ENCODE results near the gene TJAP1. TPM values are rescaled to one million over a fixed set of nuclear protein-coding genes. Genes with fewer than 3 reads are reported as not detected.
"Not testable (repeated sequence)": the region's sequence is repeated elsewhere in the genome, so short reads cannot be mapped to it uniquely, and the experiment has no call there.

Gene TJAP1
- total and polyA plus RNA-seq, 4 experiments from 2014 or later = 7.3 to 54.4 (median 32.1) TPM

- H3K27me3 ChIP-seq (ENCODE audit: insufficient read depth, low read length) = no peaks in the 10 kb centered on the region
- CTCF ChIA-PET (ENCODE audit: partially characterized antibody) = interaction anchor here (1.2 kb wide), 1 partner anchor 42 kb away, joined by 3 read pairs; no protein-coding TSS in a partner anchor
- H3K4me3 Mint-ChIP-seq = no peak overlapping the region
- H3K27me3 Mint-ChIP-seq = peaks cover 19 to 22% of the 10 kb centered on the region in 2 donors
- no peak overlapping the region for H3K4me3 ChIP-seq (ENCODE audit: low read length in 2 of 2)
- H3K36me3 Mint-ChIP-seq = no peaks in the 10 kb centered on the region
- peaks cover 0 to 2% (median 0%) of the 10 kb centered on the region in 8 donors for H3K9me3 Mint-ChIP-seq
- POLR2A ChIA-PET (ENCODE audit: partially characterized antibody) = no interaction called here
- H3K4me1 ChIP-seq (ENCODE audit: insufficient read depth, low read length) = no peaks in the 10 kb centered on the region
- no peaks in the 10 kb centered on the region for H3K36me3 ChIP-seq (ENCODE audit: insufficient read depth, low read length)
- intact Hi-C loops (cut with micrococcal nuclease) = no loop called here
- no peak overlapping the region for H3K27ac ChIP-seq (ENCODE audit: low read depth, low read length)
- H3K27ac Mint-ChIP-seq = no peak overlapping the region
- DNase-seq = no peak
- H3K4me1 Mint-ChIP-seq = no peaks in the 10 kb centered on the region
- no peaks in the 10 kb centered on the region for H3K9me3 ChIP-seq (ENCODE audit: control insufficient read depth in 1 of 2, low read length in 2 of 2)
These were observed 13.0 kb upstream of the TJAP1 start for GRCh38 chr6:43464337-43464736.

GRCh38 chr6:43465948-43466347 is 11.4 kb upstream of the TJAP1 start:
- Mint-ChIP-seq H3K4me3 (no peak overlapping the region), H3K36me3 (no peaks in the 10 kb centered on the region), H3K4me1 (no peaks in the 10 kb centered on the region), H3K9me3 (peaks cover 0 to 2% (median 0%) of the 10 kb centered on the region in 8 donors), H3K27me3 (peaks cover 22 to 24% of the 10 kb centered on the region in 2 donors), H3K27ac (no peak overlapping the region)
- no peaks in the 10 kb centered on the region for H3K36me3 ChIP-seq (ENCODE audit: insufficient read depth, low read length)
- POLR2A ChIA-PET (ENCODE audit: partially characterized antibody) = no interaction called here
- no peak overlapping the region for H3K27ac ChIP-seq (ENCODE audit: low read depth, low read length)
- intact Hi-C loops (cut with micrococcal nuclease) = no loop called here
- no peaks in the 10 kb centered on the region for H3K27me3 ChIP-seq (ENCODE audit: insufficient read depth, low read length)
- no peak overlapping the region for H3K4me3 ChIP-seq (ENCODE audit: low read length in 2 of 2)
- H3K4me1 ChIP-seq (ENCODE audit: insufficient read depth, low read length) = no peaks in the 10 kb centered on the region
- H3K9me3 ChIP-seq (ENCODE audit: control insufficient read depth in 1 of 2, low read length in 2 of 2) = no peaks in the 10 kb centered on the region
- DNase-seq = no peak
- CTCF ChIA-PET (ENCODE audit: partially characterized antibody) = interaction anchor here (0.9 kb wide), 1 partner anchor 30 kb away, joined by 3 read pairs; no protein-coding TSS in a partner anchor

- peaks cover 16 to 25% of the 10 kb centered on the region in 2 donors for H3K27me3 Mint-ChIP-seq
- H3K36me3 Mint-ChIP-seq; POLR2A ChIA-PET (ENCODE audit: partially characterized antibody); H3K9me3 ChIP-seq (ENCODE audit: control insufficient read depth in 1 of 2, low read length in 2 of 2); H3K4me3 ChIP-seq (ENCODE audit: low read length in 2 of 2); H3K27ac Mint-ChIP-seq; H3K4me1 Mint-ChIP-seq; intact Hi-C loops (cut with micrococcal nuclease); H3K27me3 ChIP-seq (ENCODE audit: insufficient read depth, low read length); H3K9me3 Mint-ChIP-seq; H3K27ac ChIP-seq (ENCODE audit: low read depth, low read length); H3K36me3 ChIP-seq (ENCODE audit: insufficient read depth, low read length); DNase-seq; H3K4me3 Mint-ChIP-seq; H3K4me1 ChIP-seq (ENCODE audit: insufficient read depth, low read length): not testable (repeated sequence)
- CTCF ChIA-PET (ENCODE audit: partially characterized antibody) = interaction anchor here (1.3 to 1.8 kb wide), 2 partner anchors 10 to 39 kb away, joined by 3 to 5 read pairs; partner anchors contain the start of gene TJAP1
These were observed 10.1 kb upstream of the TJAP1 start for GRCh38 chr6:43467265-43467664.

- H3K36me3 Mint-ChIP-seq = no peaks in the 10 kb centered on the region
- Histone ChIP-seq H3K36me3 (ENCODE audit: insufficient read depth, low read length) (no peaks in the 10 kb centered on the region), H3K9me3 (ENCODE audit: control insufficient read depth in 1 of 2, low read length in 2 of 2) (no peaks in the 10 kb centered on the region), H3K4me1 (ENCODE audit: insufficient read depth, low read length) (no peaks in the 10 kb centered on the region), H3K4me3 (ENCODE audit: low read length in 2 of 2) (no peak overlapping the region), H3K27me3 (ENCODE audit: insufficient read depth, low read length) (no peaks in the 10 kb centered on the region), H3K27ac (ENCODE audit: low read depth, low read length) (no peak overlapping the region)
- H3K9me3 Mint-ChIP-seq = peaks cover 0 to 2% (median 0%) of the 10 kb centered on the region in 8 donors
- CTCF ChIA-PET (ENCODE audit: partially characterized antibody) = interaction anchor here (1.3 to 1.8 kb wide), 2 partner anchors 10 to 39 kb away, joined by 3 to 5 read pairs; partner anchors contain the start of gene TJAP1
- no peak overlapping the region for H3K27ac Mint-ChIP-seq
- intact Hi-C loops (cut with micrococcal nuclease) = no loop called here
- no peaks in the 10 kb centered on the region for H3K4me1 Mint-ChIP-seq
- POLR2A ChIA-PET (ENCODE audit: partially characterized antibody) = no interaction called here
- no peak overlapping the region for H3K4me3 Mint-ChIP-seq
- no peak for DNase-seq
- H3K27me3 Mint-ChIP-seq = peaks cover 14 to 22% of the 10 kb centered on the region in 2 donors
These were observed 9.6 kb upstream of the TJAP1 start for GRCh38 chr6:43467752-43468151.

GRCh38 chr6:43468240-43468639 is 9.1 kb upstream of the TJAP1 start:
- peaks cover 0 to 2% (median 0%) of the 10 kb centered on the region in 8 donors for H3K9me3 Mint-ChIP-seq
- POLR2A ChIA-PET (ENCODE audit: partially characterized antibody) = no interaction called here

DNA sequence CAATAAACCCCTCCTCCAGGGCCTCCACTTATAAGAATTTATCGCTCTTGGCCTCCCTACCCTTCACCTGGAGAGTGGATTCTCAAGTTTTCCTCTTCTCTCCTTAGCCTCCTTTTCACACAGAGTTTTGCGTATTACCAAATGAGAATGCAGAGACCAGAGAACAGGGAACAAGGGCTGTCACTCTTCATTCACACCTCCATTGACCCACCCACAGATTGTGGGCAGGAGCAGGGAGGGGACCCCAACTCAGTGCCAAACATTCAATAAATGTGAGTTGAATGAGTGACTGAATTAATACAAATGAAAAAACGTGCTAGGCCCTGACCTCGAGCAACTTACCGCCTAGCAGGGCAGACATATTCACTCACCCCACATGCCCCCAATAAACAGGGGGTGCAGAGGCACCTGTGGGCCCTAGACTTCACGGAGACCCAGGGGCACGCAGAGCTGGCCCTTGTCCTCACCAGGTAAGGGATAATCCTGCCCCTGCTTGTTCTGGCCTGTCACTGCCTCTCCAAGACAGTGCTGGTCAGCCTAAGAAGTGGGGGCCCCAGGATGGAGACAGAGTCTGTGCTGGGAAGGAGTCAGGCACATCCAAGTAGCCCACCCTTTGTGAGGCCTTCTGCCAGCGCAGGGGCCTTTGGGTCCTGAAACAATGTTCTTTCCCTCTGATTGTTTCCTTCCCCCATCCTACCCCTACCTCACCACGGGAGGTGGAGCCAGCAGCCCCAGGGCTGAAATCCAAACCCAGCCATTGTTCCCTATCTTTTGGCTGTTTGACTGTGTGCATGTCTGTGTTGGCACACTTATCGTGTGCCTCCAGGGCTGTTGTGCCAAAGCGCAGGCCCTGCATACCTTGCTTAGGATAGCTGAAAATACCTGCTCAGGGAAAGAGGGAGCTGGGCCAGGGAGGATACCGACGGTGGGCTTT is 8.4 kb upstream of the TJAP1 start:
- ChIA-PET CTCF (ENCODE audit: partially characterized antibody) (interaction anchor here (0.7 to 1.8 kb wide), 3 partner anchors 37 to 42 kb away, joined by 3 to 5 read pairs (median 3); partner anchors contain the start of gene ABCC10), POLR2A (ENCODE audit: partially characterized antibody) (no interaction called here)
- Histone ChIP-seq H3K4me3 (ENCODE audit: low read length in 2 of 2) (no peak overlapping the region), H3K27ac (ENCODE audit: low read depth, low read length) (no peak overlapping the region), H3K9me3 (ENCODE audit: control insufficient read depth in 1 of 2, low read length in 2 of 2) (no peaks in the 10 kb centered on the region), H3K36me3 (ENCODE audit: insufficient read depth, low read length) (no peaks in the 10 kb centered on the region), H3K27me3 (ENCODE audit: insufficient read depth, low read length) (no peaks in the 10 kb centered on the region), H3K4me1 (ENCODE audit: insufficient read depth, low read length) (no peaks in the 10 kb centered on the region)
- Mint-ChIP-seq H3K27me3 (peaks cover 12 to 22% of the 10 kb centered on the region in 2 donors), H3K4me3 (no peak overlapping the region), H3K4me1 (no peaks in the 10 kb centered on the region), H3K36me3 (no peaks in the 10 kb centered on the region), H3K9me3 (peaks cover 0 to 2% (median 0%) of the 10 kb centered on the region in 8 donors), H3K27ac (no peak overlapping the region)
- DNase-seq = no peak
- intact Hi-C loops (cut with micrococcal nuclease) = no loop called here

More at GRCh38 chr6:43468240-43468639, 9.1 kb upstream of the TJAP1 start:
- no peaks in the 10 kb centered on the region for H3K4me1 ChIP-seq (ENCODE audit: insufficient read depth, low read length)
- CTCF ChIA-PET (ENCODE audit: partially characterized antibody) = interaction anchor here (1.8 kb wide), 1 partner anchor 38 kb away, joined by 5 read pairs; no protein-coding TSS in a partner anchor
- H3K36me3 Mint-ChIP-seq = no peaks in the 10 kb centered on the region
- H3K9me3 ChIP-seq (ENCODE audit: control insufficient read depth in 1 of 2, low read length in 2 of 2) = no peaks in the 10 kb centered on the region
- H3K36me3 ChIP-seq (ENCODE audit: insufficient read depth, low read length) = no peaks in the 10 kb centered on the region
- H3K27me3 ChIP-seq (ENCODE audit: insufficient read depth, low read length) = no peaks in the 10 kb centered on the region
- peaks cover 12 to 22% of the 10 kb centered on the region in 2 donors for H3K27me3 Mint-ChIP-seq
- intact Hi-C loops (cut with micrococcal nuclease) = no loop called here
- no peak overlapping the region for H3K27ac ChIP-seq (ENCODE audit: low read depth, low read length)
- H3K4me3 Mint-ChIP-seq = no peak overlapping the region
- DNase-seq = no peak
- no peaks in the 10 kb centered on the region for H3K4me1 Mint-ChIP-seq
- no peak overlapping the region for H3K27ac Mint-ChIP-seq
- H3K4me3 ChIP-seq (ENCODE audit: low read length in 2 of 2) = no peak overlapping the region

- Histone ChIP-seq H3K27ac (ENCODE audit: low read depth, low read length) (no peak overlapping the region), H3K4me1 (ENCODE audit: insufficient read depth, low read length) (no peaks in the 10 kb centered on the region), H3K9me3 (ENCODE audit: control insufficient read depth in 1 of 2, low read length in 2 of 2) (no peaks in the 10 kb centered on the region), H3K27me3 (ENCODE audit: insufficient read depth, low read length) (no peaks in the 10 kb centered on the region), H3K36me3 (ENCODE audit: insufficient read depth, low read length) (no peaks in the 10 kb centered on the region), H3K4me3 (ENCODE audit: low read length in 2 of 2) (no peak overlapping the region)
- ChIA-PET POLR2A (ENCODE audit: partially characterized antibody) (no interaction called here), CTCF (ENCODE audit: partially characterized antibody) (interaction anchor here (0.7 to 1.1 kb wide), 2 partner anchors 36 to 43 kb away, joined by 3 read pairs; partner anchors contain the start of gene ABCC10)
- peaks cover 0 to 2% (median 0%) of the 10 kb centered on the region in 8 donors for H3K9me3 Mint-ChIP-seq
- no peaks in the 10 kb centered on the region for H3K4me1 Mint-ChIP-seq
- no peak overlapping the region for H3K4me3 Mint-ChIP-seq
- no peak overlapping the region for H3K27ac Mint-ChIP-seq
- H3K36me3 Mint-ChIP-seq = no peaks in the 10 kb centered on the region
- intact Hi-C loops (cut with micrococcal nuclease) = no loop called here
- peaks cover 12 to 22% of the 10 kb centered on the region in 2 donors for H3K27me3 Mint-ChIP-seq
- DNase-seq = no peak
These were observed 7.4 kb upstream of the TJAP1 start for GRCh38 chr6:43469947-43470346.

Measured in CD4-positive, alpha-beta memory T cell (primary cell).